A549 (cell line): ENCODE measurements around the gene MINAR2. TPM values are rescaled to one million over a fixed set of nuclear protein-coding genes. Genes with fewer than 3 reads are reported as not detected.

ENCODE experiments used
- ATAC-seq, 2 experiments: fragments of 200-7000 bp in 1 of 2; fragments of >200 bp in 1 of 2; cut with Nextera tagmentation in 1 of 2; cut with Tn5 transposase in 1 of 2; 3 replicates each; pipeline versions ENCODE4 v1.8.0 to v1.9.1; 2018 to 2020; ENCODE audit warnings: mild to moderate bottlenecking in 1 of 2, moderate library complexity in 1 of 2
- CTCF ChIA-PET: fragments of 300-600 bp; sonication (Branson Sonifier 250); formaldehyde crosslinking; extraction: SDS; loops from one replicate; lab custom pipeline; 2021; ENCODE audit warnings: antibody characterized with exemption, inconsistent platforms; lab: Yijun Ruan, JAX
- POLR2A ChIA-PET: fragments of 350-600 bp; formaldehyde crosslinking; extraction: SDS; loops from one replicate; lab custom pipeline; 2021; ENCODE audit warnings: antibody characterized with exemption, inconsistent platforms; lab: Yijun Ruan, JAX
- DNase-seq, 2 experiments: peaks; one replicate each; pipeline versions ENCODE4 v3.0.0 to v3.0.0-alpha.2; 2011 to 2016; ENCODE audit warnings: low read depth in 1 of 2, low spot score in 1 of 2
- FAIRE-seq: peaks from 2 replicates; lab custom pipeline; 2011; peaks lifted over from hg19 to GRCh38; lab: Jason Lieb, UNC
- H3K27ac ChIP-seq, 2 experiments: fragments of >200 bp; sonication (Bioruptor Twin); formaldehyde crosslinking; 3 replicates each; pipeline ENCODE4 v1.5.1; 2016 to 2017
- H3K4me1 ChIP-seq: fragments of >200 bp; sonication (Bioruptor Twin); formaldehyde crosslinking; 3 replicates; pipeline ENCODE4 v1.6.1; 2016
- H3K4me2 ChIP-seq: fragments of >200 bp; sonication (Bioruptor Twin); formaldehyde crosslinking; 3 replicates; pipeline ENCODE4 v1.6.1; 2016
- H3K4me3 ChIP-seq: fragments of >200 bp; sonication (Bioruptor Twin); formaldehyde crosslinking; 3 replicates; pipeline ENCODE4 v1.5.1; 2016
- H3K9me3 ChIP-seq: fragments of >200 bp; sonication (Bioruptor Twin); formaldehyde crosslinking; 3 replicates; pipeline ENCODE4 v1.6.1; 2016
- ATOH8 ChIP-seq: fragments of 250-450 bp; sonication (Bioruptor Pico); IDR thresholded peaks from 2 replicates; pipeline ENCODE4 v1.5.0; 2020; ENCODE audit warnings: low read depth, mild to moderate bottlenecking, moderate library complexity
- CBX2 ChIP-seq: fragments of 200-600 bp; sonication (generic); IDR thresholded peaks from 2 replicates; pipeline ENCODE4 v1.6.1; 2016; ENCODE audit warnings: low read depth, mild to moderate bottlenecking, borderline replicate concordance
- CBX8 ChIP-seq: fragments of 200-600 bp; sonication (generic); IDR thresholded peaks from 2 replicates; pipeline ENCODE4 v1.6.1; 2016
- ESRRA ChIP-seq: fragments of 150-350 bp; IDR thresholded peaks from 2 replicates; pipeline ENCODE4 v1.6.1; 2014; ENCODE audit warnings: mild to moderate bottlenecking, low read length, borderline replicate concordance
- FOXS1 ChIP-seq: fragments of 250-450 bp; sonication (Bioruptor Pico); IDR thresholded peaks from 2 replicates; pipeline ENCODE4 v1.5.0; 2020; ENCODE audit warnings: mild to moderate bottlenecking, moderate library complexity
- HEYL ChIP-seq: fragments of 250-450 bp; sonication (Bioruptor Pico); IDR thresholded peaks from 2 replicates; pipeline ENCODE4 v1.8.0; 2021; ENCODE audit warnings: mild to moderate bottlenecking, moderate library complexity
- HOXA7 ChIP-seq: fragments of 250-450 bp; sonication (Bioruptor Pico); IDR thresholded peaks from 2 replicates; pipeline ENCODE4 v1.5.0; 2020; ENCODE audit warnings: mild to moderate bottlenecking, moderate library complexity
- HOXB13 ChIP-seq: fragments of 250-450 bp; sonication (Bioruptor Pico); IDR thresholded peaks from 2 replicates; pipeline ENCODE4 v1.5.0; 2020; ENCODE audit warnings: low read depth, mild to moderate bottlenecking, moderate library complexity
- KDM1A ChIP-seq: fragments of 200-600 bp; sonication (generic); IDR thresholded peaks from 2 replicates; pipeline ENCODE4 v1.6.1; 2016; ENCODE audit warnings: low read depth, mild to moderate bottlenecking
- KDM5A ChIP-seq: fragments of 200-600 bp; sonication (generic); IDR thresholded peaks from 2 replicates; pipeline ENCODE4 v1.6.1; 2016; ENCODE audit warnings: antibody characterized with exemption, mild to moderate bottlenecking
- MAFK ChIP-seq: fragments of 450-650 bp; IDR thresholded peaks from 2 replicates; pipeline ENCODE4 v1.6.1; 2014; ENCODE audit not compliant: partially characterized antibody
- MAX ChIP-seq: IDR thresholded peaks from 2 replicates; pipeline ENCODE4 v1.6.1; 2012
- MAZ ChIP-seq: fragments of 150-350 bp; IDR thresholded peaks from 2 replicates; pipeline ENCODE4 v1.6.1; 2014; ENCODE audit warnings: antibody characterized with exemption, low read depth, low read length, borderline replicate concordance
- MYC ChIP-seq: IDR thresholded peaks from 2 replicates; pipeline ENCODE4 v1.6.1; 2012; ENCODE audit warnings: mild to moderate bottlenecking, inconsistent platforms, low read length, improper control_type of control experiment, borderline replicate concordance
- NPAS2 ChIP-seq: fragments of 250-450 bp; sonication (Bioruptor Pico); IDR thresholded peaks from 2 replicates; pipeline ENCODE4 v1.8.0; 2022; ENCODE audit warnings: mild to moderate bottlenecking, moderate library complexity, borderline replicate concordance
- POLR2AphosphoS2 ChIP-seq: conservative IDR thresholded peaks from 2 replicates; pipeline ENCODE4 v1.6.1; 2012; ENCODE audit warnings: low read length, improper control_type of control experiment, inconsistent platforms
- RAD21 ChIP-seq, 2 experiments: fragments of >200 bp in 1 of 2; sonication (Bioruptor Twin) in 1 of 2; formaldehyde crosslinking in 1 of 2; IDR thresholded peaks in 1 of 2; conservative IDR thresholded peaks in 1 of 2; 2 replicates in 1 of 2; 3 replicates in 1 of 2; pipeline ENCODE4 v1.6.1; 2012 to 2018; ENCODE audit warnings: inconsistent platforms in 1 of 2
- RNF2 ChIP-seq: fragments of 200-600 bp; sonication (generic); IDR thresholded peaks from 2 replicates; pipeline ENCODE4 v1.6.1; 2016; ENCODE audit warnings: low read depth, mild to moderate bottlenecking, antibody characterized with exemption, moderate library complexity, borderline replicate concordance
- ZC3H11A ChIP-seq: fragments of 450-650 bp; IDR thresholded peaks from 2 replicates; pipeline ENCODE4 v1.6.1; 2014; ENCODE audit warnings: antibody characterized with exemption, mild to moderate bottlenecking
- ZNF302 ChIP-seq: fragments of 250-450 bp; sonication (Bioruptor Pico); IDR thresholded peaks from 2 replicates; pipeline ENCODE4 v1.9.0; 2021; ENCODE audit warnings: inconsistent platforms, mild to moderate bottlenecking, moderate library complexity
- WGBS: methylation state at CpG from one replicate; pipeline ENCODE4 v1.1.6; 2017; ENCODE audit errors: missing lambda C conversion rate; 5-methylcytosine and 5-hydroxymethylcytosine counted together
- polyA plus RNA-seq, 4 experiments: library from polyadenylated mRNA; depleted of rRNA in 3 of 4; stranded (reverse); fragments of >200 nt; fragmentation: RNase III in 1 of 4; extraction: RNeasy Plus Mini Kit Qiagen cat#74134 plus additional on column Dnase treatment in 1 of 4; gene quantifications; 2 replicates in 3 of 4; 3 replicates in 1 of 4; pipeline ENCODE4 v1.2.3, GENCODE V29; 2011 to 2017
- TF ChIP-seq, protein P1 (sequence below): fragments of >200 bp; sonication (Bioruptor Twin); formaldehyde crosslinking; IDR thresholded peaks from 3 replicates; pipeline ENCODE4 v1.5.1; 2016

The MINAR2 gene
- polyA plus RNA-seq, 2 of the 4 experiments (the other 2 are of a cell fraction) = not detected

DNA sequence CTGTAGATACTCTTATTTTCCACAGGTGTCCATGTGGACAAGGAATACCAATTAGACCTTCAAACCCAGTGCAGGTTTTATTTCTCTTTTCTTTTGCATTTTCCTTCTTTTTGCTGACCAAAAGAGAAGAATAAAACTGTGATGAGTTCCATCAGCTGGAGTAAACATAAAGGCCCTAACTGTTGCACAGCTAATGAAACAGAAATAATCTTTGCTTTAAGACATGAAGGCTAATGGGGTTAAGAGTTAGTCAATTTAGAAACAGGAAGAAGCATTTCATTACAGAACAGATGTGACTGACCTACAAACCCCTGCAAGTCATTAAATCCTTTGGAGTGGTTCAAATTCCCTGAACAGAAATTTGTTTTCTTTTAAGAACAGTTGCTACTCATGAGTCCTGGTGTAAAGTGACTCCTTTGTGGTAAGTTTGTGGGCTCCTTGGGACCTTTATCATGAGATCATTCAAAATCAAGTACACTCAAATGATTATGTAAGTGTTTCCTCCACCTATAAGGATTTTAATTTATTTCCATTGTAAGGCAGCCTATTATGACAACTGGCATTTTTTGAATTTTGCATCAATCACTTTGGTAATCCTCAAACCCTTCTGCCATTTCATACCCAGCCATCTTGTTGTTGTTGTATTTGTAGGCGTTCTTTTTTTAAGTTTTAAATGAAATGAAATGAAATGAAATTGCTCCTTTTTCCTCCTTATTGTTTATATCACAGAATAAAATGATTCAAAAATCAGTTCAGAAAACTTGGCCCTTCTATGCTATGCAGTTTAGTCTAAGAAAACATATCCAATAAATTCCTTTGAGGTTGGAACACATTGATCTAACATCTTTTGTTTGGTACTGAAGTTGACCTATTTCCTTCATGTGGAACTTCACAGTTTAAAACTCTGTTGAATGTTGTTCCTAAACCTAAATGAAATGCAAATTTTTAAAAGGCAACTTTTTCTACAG lies 1.3 kb downstream of the MINAR2 start:
- Histone ChIP-seq H3K4me2 (no peak overlapping the region), H3K4me1 (no peaks in the 10 kb centered on the region), H3K9me3 (no peaks in the 10 kb centered on the region), H3K27ac (no peak overlapping the region), H3K4me3 (no peak overlapping the region)
- TF ChIP-seq RNF2 (no peak), ESRRA (no peak), MAX (no peak), HOXB13 (CRISPR knock-in tag) (no peak), ATOH8 (CRISPR knock-in tag) (no peak)
- TF ChIP-seq, protein P1, sequence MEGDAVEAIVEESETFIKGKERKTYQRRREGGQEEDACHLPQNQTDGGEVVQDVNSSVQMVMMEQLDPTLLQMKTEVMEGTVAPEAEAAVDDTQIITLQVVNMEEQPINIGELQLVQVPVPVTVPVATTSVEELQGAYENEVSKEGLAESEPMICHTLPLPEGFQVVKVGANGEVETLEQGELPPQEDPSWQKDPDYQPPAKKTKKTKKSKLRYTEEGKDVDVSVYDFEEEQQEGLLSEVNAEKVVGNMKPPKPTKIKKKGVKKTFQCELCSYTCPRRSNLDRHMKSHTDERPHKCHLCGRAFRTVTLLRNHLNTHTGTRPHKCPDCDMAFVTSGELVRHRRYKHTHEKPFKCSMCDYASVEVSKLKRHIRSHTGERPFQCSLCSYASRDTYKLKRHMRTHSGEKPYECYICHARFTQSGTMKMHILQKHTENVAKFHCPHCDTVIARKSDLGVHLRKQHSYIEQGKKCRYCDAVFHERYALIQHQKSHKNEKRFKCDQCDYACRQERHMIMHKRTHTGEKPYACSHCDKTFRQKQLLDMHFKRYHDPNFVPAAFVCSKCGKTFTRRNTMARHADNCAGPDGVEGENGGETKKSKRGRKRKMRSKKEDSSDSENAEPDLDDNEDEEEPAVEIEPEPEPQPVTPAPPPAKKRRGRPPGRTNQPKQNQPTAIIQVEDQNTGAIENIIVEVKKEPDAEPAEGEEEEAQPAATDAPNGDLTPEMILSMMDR = no peak
- DNase-seq (no peak), FAIRE-seq (no peak), ATAC-seq (no peak)
- WGBS = 4% methylated on average over 1 of the region's 1 CpG
- ChIA-PET POLR2A (no interaction called here), CTCF (interaction anchor here (1.8 kb wide), 1 partner anchor 18 kb away, joined by 5 read pairs; no protein-coding TSS in a partner anchor)

- ChIA-PET CTCF (interaction anchor here (0.6 to 1.4 kb wide), 3 partner anchors 8 to 1849 kb away, joined by 3 to 5 read pairs (median 3); no protein-coding TSS in a partner anchor), POLR2A (no interaction called here)
- DNase-seq = no peak
- WGBS = 59% methylated on average over 1 of the region's 1 CpG
- ATAC-seq = no peak
- Histone ChIP-seq H3K4me2 (no peak overlapping the region), H3K9me3 (no peaks in the 10 kb centered on the region), H3K4me1 (no peaks in the 10 kb centered on the region), H3K27ac (no peak overlapping the region), H3K4me3 (no peak overlapping the region)
- FAIRE-seq = no peak
- TF ChIP-seq KDM1A (no peak), MAZ (no peak), MAFK (no peak)
These were observed 12.9 kb downstream of the MINAR2 start for GRCh38 chr5:129760636-129761325.

DNA sequence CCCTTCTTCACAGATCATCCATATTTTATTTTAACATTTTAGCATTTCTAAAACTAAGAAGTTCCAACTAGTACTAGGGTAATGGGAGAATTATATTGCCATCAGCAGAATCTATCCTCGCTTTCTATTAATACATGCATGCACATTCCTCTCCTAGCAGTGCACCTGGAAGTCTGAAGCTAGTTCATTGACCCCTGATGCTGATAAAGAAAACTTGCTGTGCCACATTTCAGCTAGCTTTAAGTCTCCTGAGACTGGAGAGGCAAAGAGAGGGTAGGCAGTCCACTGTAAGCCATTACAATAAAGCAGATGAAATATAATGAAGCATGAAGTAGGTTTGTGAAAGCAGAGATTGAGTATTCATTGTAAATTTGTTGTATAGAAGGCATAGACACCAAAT lies 15.8 kb downstream of the MINAR2 start:
- ATAC-seq = no peak
- Histone ChIP-seq H3K9me3 (no peaks in the 10 kb centered on the region), H3K4me3 (no peak overlapping the region), H3K4me2 (no peak overlapping the region), H3K27ac (no peak overlapping the region), H3K4me1 (no peaks in the 10 kb centered on the region)
- no peak for TF ChIP-seq MYC
- FAIRE-seq = no peak
- POLR2A ChIA-PET = no interaction called here
- no peak for DNase-seq
- CTCF ChIA-PET = interaction anchor here (0.9 to 1.5 kb wide), 3 partner anchors 8 to 100 kb away, joined by 3 to 5 read pairs (median 3); no protein-coding TSS in a partner anchor
- 23% methylated on average over 1 of the region's 1 CpG for WGBS

DNA sequence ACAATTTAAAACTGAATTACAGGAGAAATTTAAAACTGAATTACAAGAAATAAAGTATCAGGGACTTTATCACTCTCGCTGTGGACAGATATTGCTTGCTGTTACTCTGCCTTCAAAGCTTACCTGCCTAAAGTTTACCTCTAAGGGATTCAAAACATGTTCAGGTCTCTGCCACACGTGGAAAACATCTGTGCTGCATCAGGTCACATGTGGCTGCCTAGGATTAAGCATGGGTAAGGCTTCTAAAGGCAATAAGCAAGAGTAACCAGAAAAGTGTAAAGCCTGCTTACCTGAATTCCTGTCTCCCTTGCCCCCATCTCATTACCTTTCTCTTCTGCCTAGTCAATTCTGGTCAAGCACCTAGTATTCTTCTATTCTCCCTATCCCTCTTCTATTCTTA lies 18.9 kb downstream of the MINAR2 start:
- Histone ChIP-seq H3K27ac (no peak overlapping the region), H3K9me3 (no peaks in the 10 kb centered on the region), H3K4me3 (no peak overlapping the region), H3K4me2 (no peak overlapping the region), H3K4me1 (no peaks in the 10 kb centered on the region)
- TF ChIP-seq RNF2 (no peak), ZC3H11A (no peak), CBX8 (no peak), HEYL (CRISPR knock-in tag) (no peak), ESRRA (no peak), FOXS1 (CRISPR knock-in tag) (no peak), CBX2 (no peak), ATOH8 (CRISPR knock-in tag) (no peak), KDM5A (no peak), POLR2AphosphoS2 (no peak), KDM1A (no peak), ZNF302 (no peak), HOXA7 (CRISPR knock-in tag) (no peak), RAD21 (conservative IDR thresholded peaks at IDR 0.05 in 1 of 2, IDR thresholded peaks at IDR 0.05 in 1 of 2) (no peak), NPAS2 (CRISPR knock-in tag) (no peak)
- ATAC-seq (no peak), FAIRE-seq (no peak), DNase-seq (no peak)
- POLR2A ChIA-PET = no interaction called here
- WGBS = 9% methylated on average over 2 of the region's 2 CpGs
- CTCF ChIA-PET = interaction anchor here (0.7 to 8.4 kb wide), 6 partner anchors 9 to 861 kb away, joined by 4 to 93 read pairs (median 5); partner anchors contain the start of gene MINAR2
